ENCODE results near the gene UIMC1.

UIMC1 gene

DNA sequence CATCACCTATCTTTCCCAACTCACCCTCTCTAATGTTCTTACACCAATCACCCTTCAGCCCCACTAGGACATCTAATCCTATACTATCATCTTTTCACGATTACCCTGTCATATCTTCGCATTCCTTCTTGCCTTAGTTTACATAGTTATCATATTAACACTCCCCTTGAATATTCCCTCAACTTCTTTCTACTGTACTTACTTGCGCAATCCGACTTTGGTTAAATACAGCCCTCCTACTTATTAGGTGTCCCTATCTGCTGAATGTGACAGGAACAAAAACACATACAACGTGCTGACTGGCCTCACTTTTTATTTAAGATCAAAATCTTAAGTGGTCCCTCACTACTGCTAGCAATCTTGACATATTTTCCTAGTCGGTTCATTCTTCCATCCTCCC, 88.0 kb downstream of the UIMC1 start:
- Histone ChIP-seq H3K27me3 (replicated peaks; ENCODE audit: control insufficient read depth, insufficient read depth, low read length) (no peaks in the 10 kb centered on the region), H3K4me3 (replicated peaks; ENCODE audit: low read depth, low read length) (no peak overlapping the region), H3K36me3 (ENCODE audit: control insufficient read depth, insufficient read depth, low read length) (peaks cover 2% of the 10 kb centered on the region)
- DNase-seq (ENCODE audit: extremely low read depth, insufficient read length): no peak
- TF ChIP-seq, protein P1, sequence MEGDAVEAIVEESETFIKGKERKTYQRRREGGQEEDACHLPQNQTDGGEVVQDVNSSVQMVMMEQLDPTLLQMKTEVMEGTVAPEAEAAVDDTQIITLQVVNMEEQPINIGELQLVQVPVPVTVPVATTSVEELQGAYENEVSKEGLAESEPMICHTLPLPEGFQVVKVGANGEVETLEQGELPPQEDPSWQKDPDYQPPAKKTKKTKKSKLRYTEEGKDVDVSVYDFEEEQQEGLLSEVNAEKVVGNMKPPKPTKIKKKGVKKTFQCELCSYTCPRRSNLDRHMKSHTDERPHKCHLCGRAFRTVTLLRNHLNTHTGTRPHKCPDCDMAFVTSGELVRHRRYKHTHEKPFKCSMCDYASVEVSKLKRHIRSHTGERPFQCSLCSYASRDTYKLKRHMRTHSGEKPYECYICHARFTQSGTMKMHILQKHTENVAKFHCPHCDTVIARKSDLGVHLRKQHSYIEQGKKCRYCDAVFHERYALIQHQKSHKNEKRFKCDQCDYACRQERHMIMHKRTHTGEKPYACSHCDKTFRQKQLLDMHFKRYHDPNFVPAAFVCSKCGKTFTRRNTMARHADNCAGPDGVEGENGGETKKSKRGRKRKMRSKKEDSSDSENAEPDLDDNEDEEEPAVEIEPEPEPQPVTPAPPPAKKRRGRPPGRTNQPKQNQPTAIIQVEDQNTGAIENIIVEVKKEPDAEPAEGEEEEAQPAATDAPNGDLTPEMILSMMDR (IDR thresholded peaks at IDR 0.05; ENCODE audit: insufficient read depth, low read length, poor library complexity, severe bottlenecking): no peak

DNA sequence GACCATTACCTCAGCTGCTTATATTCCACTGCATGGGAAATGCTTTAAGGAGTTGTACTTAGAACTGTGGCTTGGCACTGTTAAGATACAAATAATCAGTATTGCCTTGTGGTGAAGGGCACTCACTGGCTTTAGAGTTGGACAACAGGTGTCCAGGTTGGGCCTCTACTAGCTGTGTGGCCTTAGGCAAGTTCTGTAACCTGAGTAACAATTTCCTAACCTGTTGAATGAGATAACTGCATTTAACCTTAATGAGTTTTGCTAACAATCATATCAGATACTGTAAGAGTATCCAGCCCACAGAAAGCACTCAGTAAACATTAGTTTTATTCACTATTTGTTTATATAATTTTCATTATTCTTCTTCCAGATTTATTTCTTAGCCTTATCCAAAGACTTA, 90.2 kb downstream of the UIMC1 start:
- TF ChIP-seq, protein P1 (IDR thresholded peaks at IDR 0.05; ENCODE audit: insufficient read depth, low read length, poor library complexity, severe bottlenecking): no peak
- no peak for DNase-seq (ENCODE audit: extremely low read depth, insufficient read length)

DNA sequence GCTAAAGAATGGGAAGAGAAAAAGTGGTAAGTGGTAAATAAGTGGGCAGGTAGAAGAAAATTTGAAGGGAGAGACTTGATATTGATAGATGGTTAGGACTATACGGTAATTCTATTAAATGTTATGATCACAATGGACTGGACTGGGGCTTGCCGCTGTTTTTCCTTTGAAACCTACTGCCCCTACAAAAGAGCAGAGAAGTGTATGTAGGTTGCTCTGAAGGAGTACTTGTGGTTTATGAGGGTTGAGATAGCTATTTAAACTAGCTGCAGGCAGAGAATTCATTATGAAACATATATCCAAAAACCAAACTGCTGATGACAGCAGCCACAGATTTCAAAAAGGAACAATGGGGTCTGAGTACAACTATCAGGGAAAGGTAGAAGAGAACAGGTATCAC, 90.7 kb downstream of the UIMC1 start:
- Histone ChIP-seq H3K4me3 (replicated peaks; ENCODE audit: low read depth, low read length) (no peak overlapping the region), H3K27me3 (replicated peaks; ENCODE audit: control insufficient read depth, insufficient read depth, low read length) (no peaks in the 10 kb centered on the region), H3K36me3 (ENCODE audit: control insufficient read depth, insufficient read depth, low read length) (peaks cover 2% of the 10 kb centered on the region)
- TF ChIP-seq, protein P1 (IDR thresholded peaks at IDR 0.05; ENCODE audit: insufficient read depth, low read length, poor library complexity, severe bottlenecking): no peak
- no peak for DNase-seq (ENCODE audit: extremely low read depth, insufficient read length)

More for the DNA sequence above, 90.2 kb downstream of the UIMC1 start:
- H3K36me3 ChIP-seq (ENCODE audit: control insufficient read depth, insufficient read depth, low read length): peaks cover 2% of the 10 kb centered on the region
- H3K4me3 ChIP-seq (replicated peaks; ENCODE audit: low read depth, low read length): no peak overlapping the region
- H3K27me3 ChIP-seq (replicated peaks; ENCODE audit: control insufficient read depth, insufficient read depth, low read length): no peaks in the 10 kb centered on the region

DNA sequence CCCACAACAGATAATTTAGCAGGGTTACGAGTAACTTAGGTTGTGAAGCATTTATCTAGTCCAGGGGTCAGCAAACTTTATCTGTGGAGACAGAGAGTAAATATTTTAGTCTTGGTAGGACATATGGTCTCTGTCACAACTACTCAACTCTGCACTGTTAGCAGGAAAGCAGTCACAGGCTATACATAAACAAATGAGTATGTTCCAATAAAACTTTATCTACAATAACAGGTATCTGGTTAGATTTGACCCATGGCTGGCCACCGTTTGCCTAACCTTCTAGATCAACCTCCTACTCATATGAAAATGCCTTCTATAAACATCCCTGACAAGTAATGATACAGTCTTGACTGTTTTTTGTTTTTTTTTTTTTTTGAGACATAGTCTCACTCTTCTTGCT, 94.5 kb downstream of the UIMC1 start:
- Histone ChIP-seq H3K27me3 (replicated peaks; ENCODE audit: control insufficient read depth, insufficient read depth, low read length) (no peaks in the 10 kb centered on the region), H3K4me3 (replicated peaks; ENCODE audit: low read depth, low read length) (no peak overlapping the region), H3K36me3 (ENCODE audit: control insufficient read depth, insufficient read depth, low read length) (peaks cover 5% of the 10 kb centered on the region)
- TF ChIP-seq, protein P1 (IDR thresholded peaks at IDR 0.05; ENCODE audit: insufficient read depth, low read length, poor library complexity, severe bottlenecking): no peak
- no peak for DNase-seq (ENCODE audit: extremely low read depth, insufficient read length)

DNA sequence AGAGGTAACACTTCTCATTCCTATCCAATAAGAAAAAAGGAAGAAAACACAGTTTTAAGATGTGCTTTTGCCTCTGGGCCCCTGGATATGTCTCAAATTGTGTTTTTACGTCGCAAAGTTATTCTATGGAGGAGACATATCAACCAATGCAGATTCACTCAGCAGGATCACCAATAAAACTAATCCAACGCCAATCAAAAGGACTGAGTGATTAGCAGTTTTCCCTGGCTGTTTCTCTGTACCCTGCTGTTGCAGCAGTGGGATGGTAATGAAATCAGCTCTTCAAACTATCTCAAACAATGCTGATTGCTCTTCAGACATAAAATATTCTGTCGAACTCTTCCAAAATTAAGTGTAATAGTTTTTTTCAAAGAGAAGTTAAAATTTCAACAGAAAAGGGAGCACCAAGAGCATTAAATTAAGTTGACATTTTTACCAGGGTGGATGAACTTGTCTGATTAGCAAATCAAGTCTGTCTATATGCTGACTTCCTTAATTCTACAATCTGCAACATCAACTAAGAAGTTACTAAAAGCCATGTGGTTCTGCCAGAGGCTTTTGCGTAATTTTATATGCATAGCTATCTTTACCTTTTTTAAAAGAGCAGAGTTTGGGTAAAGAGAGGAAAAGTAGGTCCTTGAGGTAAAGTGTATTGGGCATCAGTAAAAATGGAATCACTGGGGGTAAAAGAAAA, 97.8 kb downstream of the UIMC1 start:
- H3K27me3 ChIP-seq (replicated peaks; ENCODE audit: control insufficient read depth, insufficient read depth, low read length): no peaks in the 10 kb centered on the region
- DNase-seq (ENCODE audit: extremely low read depth, insufficient read length): no peak
- H3K4me3 ChIP-seq (replicated peaks; ENCODE audit: low read depth, low read length): no peak overlapping the region
- TF ChIP-seq, protein P1 (IDR thresholded peaks at IDR 0.05; ENCODE audit: insufficient read depth, low read length, poor library complexity, severe bottlenecking): no peak
- peaks cover 16% of the 10 kb centered on the region for H3K36me3 ChIP-seq (ENCODE audit: control insufficient read depth, insufficient read depth, low read length)

DNA sequence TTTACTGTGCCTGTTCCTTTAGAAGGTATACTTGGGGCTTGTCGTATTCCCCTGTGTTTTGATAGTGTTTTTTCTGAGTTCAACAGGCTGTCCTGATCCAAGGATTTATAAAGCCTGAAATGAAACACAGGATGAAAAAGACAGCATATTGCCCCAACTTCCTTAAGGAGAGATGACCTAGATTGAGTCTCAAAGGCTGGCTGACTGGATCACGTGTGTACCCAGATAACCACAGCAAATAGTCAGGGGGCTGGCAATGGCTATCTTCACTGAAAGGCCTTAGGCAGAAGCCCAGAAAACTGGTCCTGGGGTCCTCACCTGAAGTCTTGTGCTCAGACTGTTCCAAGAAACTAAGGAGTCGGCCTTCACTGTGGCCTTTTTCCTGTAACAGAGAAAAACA, 99.8 kb downstream of the UIMC1 start:
- TF ChIP-seq, protein P1 (IDR thresholded peaks at IDR 0.05; ENCODE audit: insufficient read depth, low read length, poor library complexity, severe bottlenecking): no peak
- peaks cover 21% of the 10 kb centered on the region for H3K36me3 ChIP-seq (ENCODE audit: control insufficient read depth, insufficient read depth, low read length)
- H3K27me3 ChIP-seq (replicated peaks; ENCODE audit: control insufficient read depth, insufficient read depth, low read length): no peaks in the 10 kb centered on the region
- DNase-seq (ENCODE audit: extremely low read depth, insufficient read length): no peak
- H3K4me3 ChIP-seq (replicated peaks; ENCODE audit: low read depth, low read length): no peak overlapping the region
